Activated effector memory CD4-positive, alpha-beta T cell treated with Interleukin-2 at 50 U/mL for 16 hours (primary cell): ENCODE measurements around the gene ZNF672.

Source experiments
- DNase-seq: peaks from one replicate; pipeline ENCODE4 v3.0.0-alpha.2; 2020

ZNF672 gene

DNA sequence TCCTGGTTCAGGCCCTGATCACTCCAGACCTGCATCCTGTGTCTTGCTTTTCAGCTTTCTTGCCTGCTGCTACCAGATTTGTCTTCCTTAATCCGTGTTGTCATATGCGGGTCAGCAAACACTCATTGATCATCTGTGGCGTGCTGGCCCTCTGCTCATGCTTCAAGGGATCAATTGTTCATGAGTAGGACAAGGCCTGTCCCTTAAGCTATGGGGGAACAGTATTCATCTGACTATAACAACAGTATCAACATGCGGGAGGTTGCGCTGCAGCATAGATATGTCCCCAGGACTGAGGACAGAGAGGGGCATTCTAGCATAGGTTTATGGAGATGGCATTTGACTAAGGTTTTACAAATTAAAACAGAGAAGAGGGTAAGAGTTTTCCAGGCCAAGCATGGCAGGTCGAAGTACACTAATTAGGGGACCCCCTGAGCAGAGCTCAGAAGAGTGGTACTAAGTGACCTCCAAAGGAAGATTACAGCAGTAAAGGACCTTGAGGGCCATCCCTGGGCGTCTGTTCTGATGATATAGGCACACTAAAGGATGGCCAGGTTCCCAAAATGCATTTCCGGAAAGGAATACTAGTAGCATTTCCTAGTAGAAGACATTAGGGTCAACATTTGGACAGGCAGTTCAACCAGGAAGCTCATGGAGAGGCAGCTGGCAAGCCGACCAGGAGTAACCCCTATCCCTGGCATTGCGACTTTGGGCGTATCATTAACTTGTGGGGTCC lies 811 bp upstream of the ZNF672 start:
- no peak for DNase-seq

DNA sequence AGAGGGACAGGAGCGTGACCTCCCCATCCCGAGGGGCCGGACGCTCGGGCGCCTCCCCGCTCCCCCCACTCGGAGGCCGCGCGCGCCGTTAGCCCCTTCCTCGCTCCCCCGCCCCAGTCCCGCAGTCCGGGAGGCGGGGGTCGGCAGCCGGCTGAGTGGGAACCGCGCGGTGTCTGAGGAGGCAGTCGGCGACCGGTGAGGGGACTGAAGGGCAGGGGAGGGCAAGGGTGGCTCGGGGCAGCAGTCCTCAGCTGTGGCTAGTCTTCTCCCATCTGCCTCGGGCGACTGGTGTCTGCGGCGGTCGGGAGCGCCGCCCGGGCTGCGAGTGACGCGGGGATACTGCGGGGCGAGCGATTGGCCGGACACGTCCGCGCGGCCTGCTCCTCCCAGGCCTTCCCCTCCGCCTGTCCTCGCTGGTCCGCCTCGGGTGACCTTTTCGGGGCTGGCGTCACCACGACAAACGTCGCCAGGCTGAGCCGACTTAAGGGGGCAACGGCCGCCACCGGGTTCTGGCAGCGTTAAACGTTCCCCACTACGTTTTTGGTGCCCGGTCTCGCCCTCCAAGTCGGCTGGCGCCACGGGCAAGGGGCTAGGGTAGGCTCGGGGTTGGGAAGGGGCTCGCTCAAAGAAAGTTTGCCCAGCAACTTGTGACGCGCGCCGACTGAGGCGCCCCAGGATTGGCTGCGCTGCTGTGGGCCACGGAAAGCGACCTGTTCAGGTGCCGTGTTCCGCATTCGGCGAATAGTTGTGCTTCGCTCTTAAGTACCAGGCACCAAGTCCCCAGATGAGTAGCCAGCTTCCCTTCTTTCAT lies 538 bp downstream of the ZNF672 start:
- peak; percentile 76 for DNase-seq

DNA sequence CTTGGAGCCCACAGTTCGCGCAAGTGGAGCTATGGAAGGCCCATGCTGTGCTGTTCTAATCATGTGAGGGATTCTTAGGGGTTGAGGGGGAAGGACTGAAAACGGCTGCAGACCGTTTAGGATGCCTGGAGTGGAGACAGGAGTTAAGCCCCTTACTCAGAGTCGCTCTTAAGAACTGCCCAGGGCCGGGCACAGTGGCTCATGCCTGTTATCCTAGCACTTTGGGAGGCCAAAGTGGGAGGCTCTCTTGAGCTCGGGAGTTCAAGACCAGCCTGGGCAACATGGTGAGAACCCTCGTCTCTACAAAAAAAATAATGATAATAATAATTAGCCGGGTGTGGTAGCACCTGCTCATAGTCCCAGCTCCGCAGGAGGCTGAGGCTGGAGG lies 1.1 kb downstream of the ZNF672 start:
- DNase-seq: no peak

DNA sequence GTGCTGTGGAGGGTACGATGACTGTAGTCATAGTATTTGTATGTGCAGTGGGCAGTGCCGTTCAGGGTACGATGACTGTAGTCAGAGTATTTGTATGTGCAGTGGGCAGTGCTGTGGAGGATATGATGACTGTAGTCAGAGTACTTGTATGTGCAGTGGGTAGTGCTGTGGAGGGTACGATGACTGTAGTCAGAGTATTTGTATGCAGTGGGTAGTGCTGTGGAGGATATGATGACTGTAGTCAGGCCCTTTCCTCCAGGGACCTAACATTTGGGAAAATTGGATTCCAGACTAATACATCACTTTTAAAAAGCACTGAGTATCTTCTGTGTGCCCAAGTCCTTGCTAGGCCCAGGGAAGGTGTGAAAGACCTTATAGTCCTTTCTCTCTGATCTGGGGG lies 2.9 kb downstream of the ZNF672 start:
- DNase-seq: no peak

DNA sequence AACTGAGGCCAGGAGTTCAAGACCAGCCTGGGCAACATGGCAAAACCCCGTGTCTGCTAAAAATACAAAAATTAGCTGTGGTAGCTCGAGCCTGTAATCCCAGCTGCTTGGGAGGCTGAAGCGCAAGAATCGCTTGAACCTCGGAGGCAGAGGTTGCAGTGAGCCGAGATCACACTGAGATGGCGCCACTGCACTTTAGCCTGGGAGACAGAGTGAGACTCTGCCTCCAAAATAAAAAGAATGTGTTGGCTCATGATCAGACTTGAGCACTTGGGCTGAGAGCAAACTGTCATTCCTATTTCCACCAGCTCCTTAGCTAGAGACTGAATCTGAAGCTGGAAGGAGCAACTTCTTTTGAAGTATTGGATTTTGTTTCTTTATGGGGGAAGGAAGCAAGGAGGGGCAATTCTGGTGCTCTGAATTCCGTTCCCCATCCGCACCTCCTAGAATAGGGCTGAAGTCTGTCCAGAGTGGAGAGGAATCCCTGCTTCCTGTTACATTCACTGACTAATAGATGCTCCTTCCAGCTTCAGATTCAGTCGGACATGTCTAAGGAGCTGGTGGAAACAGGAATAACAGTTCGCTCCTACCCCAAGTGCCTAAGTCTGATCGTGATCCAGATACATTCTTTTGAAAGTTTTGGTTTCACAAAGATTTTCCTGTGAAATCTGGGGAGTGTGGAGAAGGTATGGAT lies 3.8 kb downstream of the ZNF672 start:
- no peak for DNase-seq

DNA sequence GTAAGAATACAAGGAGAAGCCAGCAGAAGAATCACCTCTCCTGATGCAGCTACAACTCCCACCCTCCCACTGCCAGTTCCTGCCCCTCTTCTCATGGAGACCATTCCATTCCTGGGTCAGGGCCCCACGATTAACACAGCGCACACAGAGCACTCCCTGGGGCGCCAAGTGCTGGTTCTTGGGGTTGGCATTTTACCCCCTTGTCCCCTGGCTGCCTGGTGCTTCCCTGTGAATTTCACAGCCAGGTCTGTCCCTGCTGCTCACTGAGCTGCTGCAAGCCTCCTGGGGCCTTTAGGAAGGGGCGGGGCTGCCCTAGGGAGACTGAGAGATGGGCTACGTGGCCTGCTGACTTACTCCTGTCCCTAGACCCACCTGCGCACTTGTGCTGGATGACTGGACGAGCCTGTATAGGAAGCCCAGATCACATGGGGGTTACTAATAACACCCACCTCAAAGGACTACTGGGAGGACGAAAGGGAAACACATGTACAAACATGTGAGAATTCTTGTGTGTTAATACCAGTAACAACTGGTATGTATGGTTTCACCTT lies 4.8 kb downstream of the ZNF672 start:
- no peak for DNase-seq

DNA sequence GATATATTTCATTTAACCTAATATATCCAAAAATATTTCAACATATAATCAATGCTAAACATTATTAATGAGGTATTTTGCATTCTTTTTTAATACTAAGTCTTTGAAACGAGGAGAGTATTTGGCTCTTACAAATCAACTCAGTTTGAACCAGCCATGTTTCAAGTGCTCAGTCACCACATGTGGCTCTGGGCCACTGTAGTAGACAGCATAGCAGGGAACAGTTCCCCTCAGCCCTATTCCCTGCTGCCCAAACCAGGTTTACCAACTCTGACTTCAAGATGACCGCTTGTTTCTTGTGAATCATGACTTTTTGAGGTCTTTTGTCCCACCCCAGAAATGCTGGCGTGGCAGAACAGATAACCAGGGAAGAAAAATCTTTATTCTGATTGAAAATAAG lies 5.7 kb downstream of the ZNF672 start:
- DNase-seq: no peak

DNA sequence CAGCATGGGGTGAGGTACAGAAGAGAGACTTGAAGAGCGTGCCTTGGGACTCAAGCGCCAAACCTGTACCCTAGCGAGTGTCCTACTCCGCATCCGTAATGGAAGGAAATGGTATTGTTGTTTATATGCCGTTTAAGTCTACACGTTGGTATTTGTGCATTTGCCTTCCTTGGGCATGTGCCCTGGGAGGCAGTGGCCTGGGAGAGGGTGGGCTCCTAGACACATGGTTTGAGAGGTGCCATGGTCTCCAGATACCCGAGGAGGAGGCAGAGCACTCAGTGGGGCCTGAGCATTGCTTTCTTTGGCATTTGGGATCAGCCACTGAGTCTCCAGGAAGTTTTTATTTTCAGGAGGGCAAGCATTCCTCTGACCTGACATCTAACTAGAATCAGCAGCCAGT lies 6.5 kb downstream of the ZNF672 start:
- no peak for DNase-seq

DNA sequence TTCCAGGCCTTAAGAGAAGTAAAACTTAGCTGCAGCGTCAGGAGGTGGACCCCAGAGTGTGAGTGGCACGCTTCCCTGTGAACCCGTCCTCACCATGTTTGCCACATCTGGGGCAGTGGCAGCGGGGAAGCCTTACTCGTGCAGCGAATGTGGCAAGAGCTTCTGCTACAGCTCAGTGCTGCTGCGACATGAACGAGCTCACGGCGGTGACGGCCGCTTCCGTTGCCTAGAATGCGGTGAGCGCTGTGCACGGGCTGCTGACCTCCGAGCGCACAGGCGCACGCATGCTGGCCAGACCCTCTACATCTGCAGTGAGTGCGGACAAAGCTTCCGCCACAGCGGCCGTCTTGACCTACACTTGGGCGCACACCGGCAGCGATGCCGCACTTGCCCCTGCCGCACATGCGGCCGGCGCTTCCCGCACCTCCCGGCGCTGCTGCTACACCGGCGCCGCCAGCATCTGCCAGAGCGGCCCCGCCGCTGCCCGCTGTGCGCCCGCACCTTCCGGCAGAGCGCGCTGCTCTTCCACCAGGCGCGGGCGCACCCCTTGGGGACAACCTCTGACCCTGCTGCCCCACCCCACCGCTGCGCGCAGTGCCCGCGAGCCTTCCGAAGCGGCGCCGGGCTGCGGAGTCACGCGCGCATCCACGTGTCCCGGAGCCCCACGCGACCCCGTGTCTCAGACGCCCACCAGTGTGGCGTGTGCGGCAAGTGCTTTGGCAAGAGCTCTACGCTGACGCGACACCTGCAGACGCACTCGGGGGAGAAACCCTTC lies 9.3 kb downstream of the ZNF672 start:
- DNase-seq: no peak

DNA sequence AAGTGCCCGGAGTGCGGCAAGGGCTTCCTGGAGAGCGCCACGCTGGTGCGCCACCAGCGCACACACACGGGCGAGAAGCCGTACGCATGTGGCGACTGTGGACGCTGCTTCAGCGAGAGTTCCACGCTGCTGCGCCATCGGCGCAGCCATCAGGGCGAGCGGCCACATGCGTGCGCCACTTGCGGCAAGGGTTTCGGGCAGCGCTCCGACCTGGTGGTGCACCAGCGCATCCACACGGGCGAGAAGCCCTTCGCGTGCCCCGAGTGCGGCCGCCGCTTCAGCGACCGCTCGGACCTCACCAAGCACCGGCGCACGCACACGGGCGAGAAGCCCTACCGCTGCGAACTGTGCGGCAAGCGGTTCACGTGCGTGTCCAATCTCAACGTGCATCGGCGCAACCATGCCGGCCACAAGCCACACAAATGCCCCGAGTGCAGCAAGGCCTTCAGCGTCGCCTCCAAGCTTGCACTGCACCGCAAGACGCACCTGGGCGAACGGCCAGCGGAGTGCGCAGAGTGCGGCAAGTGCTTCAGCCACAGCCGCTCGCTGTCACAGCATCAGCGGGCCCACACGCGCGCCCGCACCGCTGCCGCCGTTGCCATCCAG lies 10.0 kb downstream of the ZNF672 start:
- DNase-seq: no peak

DNA sequence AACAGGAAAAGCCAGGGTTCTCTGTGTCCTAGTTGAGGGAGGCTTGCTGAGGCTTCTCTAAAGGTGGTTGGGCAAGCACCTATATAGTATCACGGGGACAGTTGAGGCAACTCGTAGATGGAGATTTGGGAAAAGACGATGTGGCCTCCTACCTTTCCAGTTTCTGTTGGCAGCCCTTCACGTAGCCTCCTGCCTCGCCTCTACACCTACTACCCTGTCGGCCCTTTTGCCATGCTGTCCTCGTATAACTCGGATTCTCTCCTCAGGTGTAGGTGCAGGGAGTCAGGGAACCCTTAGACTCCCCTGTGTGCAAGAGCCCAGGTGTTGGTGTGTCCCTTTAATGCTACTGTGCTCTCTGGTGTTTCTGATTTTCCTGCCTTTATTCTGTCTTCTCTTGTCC lies 10.6 kb downstream of the ZNF672 start:
- no peak for DNase-seq

DNA sequence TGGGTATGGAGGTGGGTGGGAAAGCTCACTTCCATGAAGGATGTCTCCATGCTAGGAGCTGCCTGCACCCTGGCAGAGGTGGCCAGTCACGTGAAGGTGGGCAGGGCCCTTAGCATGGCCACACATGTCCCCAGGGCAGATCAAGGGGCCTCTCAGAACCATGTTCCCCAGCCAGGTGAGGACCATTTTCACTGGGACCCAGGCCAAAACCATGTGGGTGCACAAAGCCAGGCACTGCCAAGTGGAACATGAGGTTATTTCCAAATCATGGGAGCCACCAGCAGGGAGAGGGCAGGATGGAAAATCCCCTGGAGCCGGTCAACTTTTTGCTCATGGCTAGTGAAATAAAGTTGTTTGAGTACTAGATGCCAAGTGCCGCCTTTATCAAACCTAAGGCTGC lies 11.1 kb downstream of the ZNF672 start:
- DNase-seq: no peak

DNA sequence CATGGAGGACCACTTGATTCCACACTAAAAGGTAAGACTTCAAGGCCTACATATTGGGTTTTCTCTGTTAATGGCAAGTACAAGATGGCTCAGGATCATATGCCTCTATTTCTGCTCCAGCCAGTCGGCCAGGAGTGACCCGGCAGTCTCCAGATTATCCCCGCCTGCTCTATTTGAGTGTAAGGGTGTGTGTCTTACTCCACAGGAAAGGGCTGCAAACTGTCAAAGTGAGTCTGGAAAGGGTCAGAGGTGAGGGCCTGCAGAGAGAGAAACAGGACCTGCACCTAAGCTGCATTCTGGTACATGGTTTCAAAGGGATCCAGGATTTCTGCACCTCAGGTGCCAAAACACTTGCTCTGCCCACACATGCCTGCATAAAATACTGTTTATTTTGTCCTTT lies 11.6 kb downstream of the ZNF672 start:
- no peak for DNase-seq

DNA sequence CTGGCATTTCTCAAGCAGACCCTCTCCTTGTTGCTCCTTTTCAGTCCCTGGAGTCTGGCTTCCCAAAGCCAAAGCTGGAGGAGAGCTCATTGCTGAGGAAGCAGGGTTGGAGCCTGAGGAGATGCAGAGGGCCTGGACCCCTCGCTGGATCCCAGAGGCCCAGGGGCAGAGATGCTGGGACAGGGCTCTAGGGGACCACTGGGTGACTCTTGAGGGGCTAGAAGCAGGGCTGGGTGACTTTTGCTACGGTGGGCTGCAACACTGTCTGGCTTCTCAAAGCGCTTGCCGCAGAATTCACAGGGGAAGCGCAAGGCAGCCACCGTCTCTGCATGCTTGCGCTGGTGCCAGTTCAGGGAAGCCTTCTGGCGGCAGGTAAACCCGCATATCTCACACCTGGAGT lies 12.1 kb downstream of the ZNF672 start:
- DNase-seq: no peak

DNA sequence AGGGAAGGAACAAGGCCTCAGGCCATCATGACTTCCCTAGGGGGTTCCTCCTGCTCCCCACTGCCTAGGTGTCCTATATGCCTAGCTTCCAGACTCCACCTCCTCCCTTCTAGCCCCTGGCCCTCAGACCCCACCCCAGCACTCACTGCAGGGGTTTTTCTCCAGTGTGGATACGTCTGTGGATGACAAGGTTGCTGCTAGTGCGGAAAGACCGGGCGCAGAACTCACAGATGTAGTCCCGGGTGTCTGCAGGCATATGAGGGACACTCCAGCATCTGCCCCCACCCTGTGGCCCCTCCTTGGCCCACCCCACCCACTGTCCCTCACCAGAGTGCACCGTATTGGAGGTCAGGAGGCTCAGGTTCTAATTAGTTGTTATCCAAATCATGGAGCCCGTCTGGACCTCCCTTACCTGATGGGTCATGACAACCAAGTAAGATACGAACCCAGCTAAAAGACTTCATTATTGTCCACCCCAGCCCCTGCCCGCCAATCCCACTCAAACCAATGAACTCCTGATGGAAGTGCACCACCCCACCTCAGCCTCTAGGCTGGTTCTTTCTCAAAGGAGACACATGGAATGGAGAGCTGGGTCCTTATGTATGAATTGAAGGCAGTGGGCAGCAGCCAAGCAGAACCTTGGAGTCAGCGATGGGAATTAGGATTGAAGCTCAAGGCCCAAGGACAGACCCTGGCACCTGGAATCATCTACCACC lies 12.7 kb downstream of the ZNF672 start:
- DNase-seq: no peak

DNA sequence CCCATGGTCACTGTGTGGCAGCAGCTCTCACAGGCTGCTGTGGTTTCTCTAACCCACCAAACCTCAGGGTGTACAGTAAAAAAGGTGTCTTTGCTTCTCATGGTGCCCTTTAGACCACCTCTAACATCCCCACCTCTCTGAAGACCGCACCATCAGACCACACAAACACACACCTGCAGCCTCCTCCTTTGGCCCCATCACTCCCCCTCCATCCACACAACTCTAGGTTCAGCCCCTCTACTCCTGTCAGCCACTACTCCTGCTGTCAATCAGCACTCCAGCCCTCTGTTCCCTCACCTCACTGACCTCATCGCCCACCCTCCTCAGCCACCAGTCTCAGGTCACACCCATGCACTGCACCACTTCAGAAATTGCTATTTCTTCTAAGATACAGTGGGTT lies 13.4 kb downstream of the ZNF672 start:
- no peak for DNase-seq

DNA sequence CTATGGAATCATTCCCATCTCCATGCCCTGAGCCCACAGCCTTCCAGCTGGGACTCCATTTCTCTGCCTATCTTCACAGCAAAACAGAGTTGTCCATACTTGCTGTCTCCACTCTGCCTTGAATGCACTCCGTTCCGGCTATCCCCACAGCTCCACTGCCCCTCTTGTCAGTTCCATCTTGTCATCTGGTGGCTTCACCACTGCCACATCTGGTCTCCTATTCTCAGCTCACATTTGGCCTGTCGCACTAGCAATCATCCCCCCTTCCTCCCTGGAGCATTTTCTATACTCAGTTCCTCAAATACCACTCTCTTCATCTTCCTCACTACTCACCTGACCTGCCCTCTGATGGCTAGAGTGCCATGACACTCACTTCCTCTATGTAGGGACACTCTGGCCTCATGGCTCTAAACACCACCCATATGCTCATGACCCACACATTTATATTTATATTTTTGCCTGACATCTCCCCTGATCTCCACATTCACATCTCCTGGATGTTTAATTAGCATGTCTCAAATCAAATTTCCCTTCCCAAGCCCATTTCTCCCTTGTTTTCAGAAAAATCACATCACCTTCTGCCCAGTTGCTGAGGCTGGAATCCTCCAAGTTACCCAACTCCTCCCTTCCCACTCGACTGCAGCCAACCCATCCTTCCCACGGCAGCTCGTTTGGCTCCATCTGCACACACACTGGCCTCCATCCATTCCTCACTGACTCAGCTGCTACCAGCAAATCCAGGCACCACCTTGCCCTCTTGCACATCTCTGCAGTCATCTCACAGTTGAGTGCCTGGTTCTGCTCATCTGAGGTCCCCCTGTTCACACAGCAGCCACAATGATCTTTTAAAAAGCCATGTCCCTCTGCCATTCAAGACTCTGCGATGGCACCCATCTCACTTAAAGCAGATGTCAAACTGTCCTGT lies 14.7 kb downstream of the ZNF672 start:
- DNase-seq: no peak

DNA sequence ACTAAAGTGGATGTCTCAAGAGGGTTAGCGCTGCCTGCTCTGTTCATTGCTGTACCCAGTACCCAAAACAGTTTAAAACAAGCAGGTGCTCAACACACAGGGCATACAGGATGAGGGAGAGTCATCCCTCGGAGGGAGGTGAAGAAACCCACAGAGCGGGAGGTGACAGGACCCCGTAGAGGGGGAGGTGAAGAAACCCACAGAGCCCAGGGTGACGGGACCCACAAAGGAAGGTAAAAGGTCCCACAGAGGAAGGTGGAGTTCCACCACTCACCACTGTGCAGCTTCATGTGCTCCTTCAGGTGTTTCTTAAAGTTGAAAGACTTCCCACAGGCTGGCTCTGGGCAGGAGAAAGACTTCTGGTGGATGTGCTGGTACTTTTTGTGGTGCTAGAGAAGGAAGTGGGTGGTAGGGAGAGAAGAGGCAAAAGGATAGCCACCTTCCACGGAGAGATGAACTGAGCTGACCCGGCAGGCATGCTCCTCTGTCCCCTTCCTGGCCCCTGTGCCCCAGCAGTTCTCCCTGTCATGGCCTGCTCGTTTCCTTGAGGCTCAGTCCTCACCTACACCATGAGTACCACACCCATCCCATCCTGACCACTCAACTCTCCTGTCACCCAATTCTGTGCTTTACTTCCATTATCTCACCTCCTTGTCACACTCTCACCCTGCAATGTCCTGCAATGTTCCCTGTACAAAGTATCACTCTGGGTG lies 15.8 kb downstream of the ZNF672 start:
- DNase-seq: no peak

DNA sequence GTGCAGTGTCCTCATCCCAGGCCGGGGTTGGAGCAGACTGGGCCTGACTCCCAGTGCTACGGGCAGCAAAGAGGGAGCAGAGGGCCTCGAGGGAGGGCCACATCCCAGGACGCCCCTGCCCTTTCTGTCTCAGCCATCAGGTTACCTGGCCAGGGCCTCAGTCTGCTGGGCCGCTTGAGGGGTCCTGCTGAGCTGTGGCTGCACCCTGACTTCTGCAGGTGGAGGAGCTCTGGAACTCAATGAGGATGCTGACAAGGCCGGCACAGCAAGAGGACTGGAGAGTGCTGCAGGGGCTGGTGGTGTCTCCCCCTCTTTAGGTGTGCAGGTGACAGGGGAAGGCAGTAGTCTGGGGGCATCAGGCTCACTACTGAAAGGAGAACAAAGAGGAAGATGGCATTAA lies 17.6 kb downstream of the ZNF672 start:
- no peak for DNase-seq

DNA sequence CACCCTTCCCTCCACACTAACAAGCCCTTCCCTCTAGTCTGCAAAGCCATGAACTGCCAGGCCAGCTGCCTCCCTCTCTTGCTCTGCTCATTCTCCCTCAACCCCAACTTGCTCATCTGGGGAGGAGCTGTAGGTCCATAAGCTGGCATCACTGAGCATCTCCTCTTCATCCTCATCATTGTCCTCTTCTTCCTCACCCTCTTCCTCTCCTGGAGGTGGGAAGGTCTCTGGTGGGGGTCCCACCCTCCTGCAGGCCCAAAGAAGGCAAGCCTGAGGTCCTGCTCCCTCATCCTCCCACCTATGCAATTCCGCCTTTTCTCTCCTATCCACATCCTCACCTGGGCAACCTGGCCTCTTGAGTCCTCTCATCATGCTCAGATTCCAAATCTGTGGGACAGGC lies 18.2 kb downstream of the ZNF672 start:
- no peak for DNase-seq
